Prostate gland (tissue), 2 donors: ENCODE results near the gene WNT5A. TPM values are rescaled to one million over a fixed set of nuclear protein-coding genes. Genes with fewer than 3 reads are reported as not detected.

Source experiments
- DNase-seq: peaks from one replicate; pipeline ENCODE4 v3.0.0-alpha.2; 2019; ENCODE audit warnings: low spot score
- H3K27ac ChIP-seq, 2 donors: fragments of 200-600 bp; sonication (generic); 2 replicates each; pipeline ENCODE4 v1.5.1; 2017 to 2019
- H3K27me3 ChIP-seq: fragments of 200-600 bp; sonication (generic); replicated peaks from 2 replicates; pipeline ENCODE4 v1.5.1; 2019; ENCODE audit not compliant: insufficient read depth
- H3K36me3 ChIP-seq, 2 donors: fragments of 200-600 bp; sonication (generic); 1 replicate in 1 of 2; 2 replicates in 1 of 2; pipeline versions ENCODE4 v1.5.1 to v1.8.1; 2017 to 2019
- H3K4me1 ChIP-seq: fragments of 200-600 bp; sonication (generic); replicated peaks from 2 replicates; pipeline ENCODE4 v1.5.1; 2019
- H3K4me3 ChIP-seq, 2 donors: fragments of 200-600 bp; sonication (generic); 2 replicates each; pipeline ENCODE4 v1.5.1; 2017 to 2019
- H3K9me3 ChIP-seq: fragments of 200-600 bp; sonication (generic); 2 replicates; pipeline ENCODE4 v1.5.1; 2017
- CTCF ChIP-seq, 4 experiments: fragments of 200-600 bp in 2 of 4; fragments of 450-650 bp in 2 of 4; sonication (generic) in 2 of 4; IDR thresholded peaks; 1 replicate in 3 of 4; 2 replicates in 1 of 4; pipeline ENCODE4 v1.5.1; 2016 to 2019; ENCODE audit warnings: antibody characterized with exemption in 4 of 4, mild to moderate bottlenecking in 2 of 4, moderate library complexity in 2 of 4
- POLR2A ChIP-seq: fragments of 450-650 bp; IDR thresholded peaks from one replicate; pipeline ENCODE4 v1.6.1; 2016; ENCODE audit warnings: antibody characterized with exemption, mild to moderate bottlenecking
- POLR2AphosphoS5 ChIP-seq: sonication (generic); formaldehyde crosslinking; IDR thresholded peaks from one replicate; pipeline ENCODE4 v1.6.1; 2017; ENCODE audit warnings: antibody characterized with exemption
- WGBS: methylation state at CpG from one replicate; pipeline ENCODE4 v1.1.5; 2018; 5-methylcytosine and 5-hydroxymethylcytosine counted together
- intact Hi-C: fragments of 100-400 bp; cut with DNase I; formaldehyde crosslinking; loops from one replicate; pipeline ENCODE4 v1.14.2; 2022
- total RNA-seq, 2 donors: library from RNA; depleted of rRNA; stranded (reverse); fragments of >200 nt; gene quantifications; one replicate each; pipeline ENCODE4 v1.1.0, GENCODE V29; 2016

The WNT5A gene
- total RNA-seq, result 10 to 100 TPM in 1 of 2 donors, 1 to 10 TPM in 1; 9.5 to 14.3 TPM

GRCh38 chr3:55486857-55487380 lies at the start of gene WNT5A:
Gene WNT5A, minus strand, starts transcription at chr3:55487306. Its CDS starts 321 bp downstream, at chr3:55486985.
- DNase-seq, result no peak

GRCh38 chr3:55534876-55535275 lies 47.8 kb upstream of the WNT5A start:
- Histone ChIP-seq H3K4me3 (no peak overlapping the region), H3K27ac (no peak overlapping the region), H3K4me1 (no peaks in the 10 kb centered on the region), H3K27me3 (no peaks in the 10 kb centered on the region), H3K36me3 (no peaks in the 10 kb centered on the region), H3K9me3 (no peaks in the 10 kb centered on the region)
- TF ChIP-seq CTCF (IDR thresholded peaks at IDR 0.05) (no peak), POLR2A (no peak), POLR2AphosphoS5 (no peak)
- no peak for DNase-seq
- intact Hi-C loops, result no loop called here
- 85% methylated on average over 2 of the region's 2 CpGs for WGBS

More at GRCh38 chr3:55486857-55487380, at the start of gene WNT5A:
- intact Hi-C loops, result loop anchor here (5.0 to 10.0 kb wide), 8 partner anchors 85 to 1362 kb away; partner anchors contain the start of gene CACNA2D3
- peaks cover 3% of the 10 kb centered on the region for H3K4me1 ChIP-seq
- WGBS, result under 1% methylated on average over 52 of the region's 52 CpGs
- TF ChIP-seq CTCF (IDR thresholded peaks at IDR 0.05), result no peak
- peak within 1 kb of the TSS; percentile 64 to 67 for H3K27ac ChIP-seq
- H3K27me3 ChIP-seq, result peaks cover 6% of the 10 kb centered on the region
- H3K9me3 ChIP-seq, result no peaks in the 10 kb centered on the region
- H3K36me3 ChIP-seq, result no peaks in the 10 kb centered on the region
- peak within 1 kb of the TSS; percentile 58 to 61 for H3K4me3 ChIP-seq

- H3K36me3 ChIP-seq, result no peaks in the 10 kb centered on the region
- H3K4me1 ChIP-seq, result no peaks in the 10 kb centered on the region
- H3K9me3 ChIP-seq, result no peaks in the 10 kb centered on the region
- TF ChIP-seq POLR2AphosphoS5 (no peak), CTCF (IDR thresholded peaks at IDR 0.05) (no peak)
- no peak overlapping the region for H3K4me3 ChIP-seq
- no peak overlapping the region for H3K27ac ChIP-seq
- WGBS, result 92% methylated on average over 3 of the region's 3 CpGs
- no peak for DNase-seq
- no peaks in the 10 kb centered on the region for H3K27me3 ChIP-seq
- intact Hi-C loops, result no loop called here
These were observed 45.7 kb upstream of the WNT5A start for GRCh38 chr3:55532806-55533205.

- H3K9me3 ChIP-seq, result no peaks in the 10 kb centered on the region
- no peak overlapping the region for H3K27ac ChIP-seq
- TF ChIP-seq CTCF (IDR thresholded peaks at IDR 0.05) (no peak), POLR2A (no peak), POLR2AphosphoS5 (no peak)
- no peak for DNase-seq
- 57% methylated on average over 1 of the region's 1 CpG for WGBS
- H3K36me3 ChIP-seq, result no peaks in the 10 kb centered on the region
- intact Hi-C loops, result no loop called here
- H3K4me3 ChIP-seq, result no peak overlapping the region
- no peaks in the 10 kb centered on the region for H3K4me1 ChIP-seq
- no peaks in the 10 kb centered on the region for H3K27me3 ChIP-seq
These were observed 44.2 kb upstream of the WNT5A start for GRCh38 chr3:55531321-55531720.

- H3K4me3 ChIP-seq, result no peak overlapping the region
- WGBS, result 97% methylated on average over 4 of the region's 4 CpGs
- intact Hi-C loops, result no loop called here
- no peak overlapping the region for H3K27ac ChIP-seq
- TF ChIP-seq POLR2A (no peak), CTCF (IDR thresholded peaks at IDR 0.05) (no peak), POLR2AphosphoS5 (no peak)
- H3K27me3 ChIP-seq, result no peaks in the 10 kb centered on the region
- H3K9me3 ChIP-seq, result no peaks in the 10 kb centered on the region
- H3K36me3 ChIP-seq, result no peaks in the 10 kb centered on the region
- DNase-seq, result no peak
- no peaks in the 10 kb centered on the region for H3K4me1 ChIP-seq
These were observed 40.3 kb upstream of the WNT5A start for GRCh38 chr3:55527361-55527760.
